HG03159 (cell line): ENCODE results near the gene FAM210A.
"Not testable (repeated sequence)": the region's sequence is repeated elsewhere in the genome, so short reads cannot be mapped to it uniquely, and the experiment has no call there.

Experiments
- ATAC-seq: cut with Tn5 transposase; IDR thresholded peaks from one replicate; pipeline ENCODE4 v1.9.1; 2021; ENCODE audit warnings: mild to moderate bottlenecking, moderate library complexity; ENCODE audit not compliant: unreplicated experiment

Gene FAM210A

DNA sequence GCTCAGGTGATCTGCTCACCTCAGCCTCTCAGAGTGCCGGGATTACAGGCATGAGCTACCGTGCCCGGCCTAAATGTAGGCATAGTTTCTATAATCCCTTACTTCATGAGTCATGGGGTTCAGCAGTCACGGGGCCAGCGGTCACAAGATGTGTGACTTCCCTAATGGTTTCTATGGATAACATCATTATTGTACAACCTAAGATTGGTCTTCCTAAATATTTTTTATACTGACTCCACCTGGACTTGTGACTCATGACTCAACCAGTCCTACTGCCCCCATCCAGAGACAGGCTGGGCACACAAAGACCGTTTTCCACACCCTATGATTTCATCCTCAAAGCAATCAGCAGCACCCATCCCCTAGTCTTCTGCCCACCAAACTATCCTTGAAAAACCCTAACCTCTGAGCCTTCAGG is 15.9 kb downstream of the FAM210A start:
- no peak for ATAC-seq

DNA sequence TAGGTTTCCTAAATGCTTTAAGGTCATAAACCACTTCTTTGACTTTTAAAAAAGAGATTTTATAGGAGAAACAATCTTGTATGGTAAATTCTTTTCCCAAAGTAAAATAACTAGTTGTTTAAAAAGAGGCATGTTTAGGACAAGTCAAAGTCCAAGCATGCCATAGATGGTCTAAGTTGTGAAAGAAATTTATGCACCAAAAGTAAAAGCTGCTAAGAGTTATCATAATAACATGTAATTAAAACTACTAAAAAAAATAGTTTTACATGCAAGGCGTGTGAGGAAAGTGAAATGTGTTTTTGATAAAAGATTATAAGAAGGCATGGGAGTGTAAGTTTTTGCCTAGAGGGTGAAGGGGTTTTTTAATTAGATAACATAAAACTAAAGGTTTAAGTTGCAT is 22.5 kb downstream of the FAM210A start:
- ATAC-seq: no peak

DNA sequence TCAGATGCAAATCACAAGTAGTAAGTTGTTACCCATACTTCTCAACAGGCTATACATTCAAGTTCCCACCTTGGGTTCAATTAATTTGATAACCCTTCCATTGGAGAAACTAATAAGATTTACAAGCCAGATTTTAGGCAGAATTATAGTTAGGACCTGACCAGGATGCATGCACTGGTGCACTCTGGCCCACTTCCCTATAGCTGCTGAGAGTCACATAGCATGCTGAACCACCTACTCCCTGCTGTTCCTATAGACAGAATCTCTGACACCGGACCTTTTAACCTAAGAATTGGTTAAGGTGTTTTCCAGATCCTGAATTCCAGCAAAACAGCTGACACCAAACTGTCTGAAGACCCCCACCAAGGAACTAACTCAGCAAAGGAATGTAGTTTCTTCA is 26.2 kb downstream of the FAM210A start:
- ATAC-seq: no peak

DNA sequence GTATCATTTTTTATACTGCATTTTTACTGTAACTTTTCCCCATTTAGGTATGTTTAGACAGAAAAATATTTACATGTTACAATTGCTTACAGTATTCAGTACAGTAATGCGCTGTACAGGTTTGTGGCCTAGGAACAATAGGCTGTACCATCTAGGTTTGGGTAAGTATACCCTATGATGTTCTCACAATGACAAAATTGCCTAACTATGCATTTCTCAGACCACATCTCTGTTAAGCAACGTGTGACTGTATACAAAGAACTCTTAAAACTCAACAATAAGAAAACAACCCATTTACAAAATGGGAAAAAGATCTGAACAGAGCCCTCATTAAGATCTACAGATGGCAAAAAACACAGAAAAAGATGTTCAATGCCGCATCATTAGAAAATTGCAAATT is 29.4 kb downstream of the FAM210A start:
- no peak for ATAC-seq

DNA sequence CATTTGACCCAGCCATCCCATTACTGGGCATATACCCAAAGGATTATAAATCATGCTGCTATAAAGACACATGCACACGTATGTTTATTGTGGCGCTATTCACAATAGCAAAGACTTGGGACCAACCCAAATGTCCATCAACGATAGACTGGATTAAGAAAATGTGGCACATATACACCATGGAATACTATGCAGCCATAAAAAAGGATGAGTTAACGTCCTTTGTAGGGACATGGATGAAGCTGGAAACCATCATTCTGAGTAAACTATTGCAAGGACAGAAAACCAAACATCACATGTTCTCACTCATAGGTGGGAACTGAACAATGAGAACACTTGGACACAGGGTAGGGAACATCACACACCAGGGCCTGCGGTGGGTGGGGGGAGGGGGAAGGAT is 31.0 kb downstream of the FAM210A start:
- ATAC-seq: not testable (repeated sequence)

DNA sequence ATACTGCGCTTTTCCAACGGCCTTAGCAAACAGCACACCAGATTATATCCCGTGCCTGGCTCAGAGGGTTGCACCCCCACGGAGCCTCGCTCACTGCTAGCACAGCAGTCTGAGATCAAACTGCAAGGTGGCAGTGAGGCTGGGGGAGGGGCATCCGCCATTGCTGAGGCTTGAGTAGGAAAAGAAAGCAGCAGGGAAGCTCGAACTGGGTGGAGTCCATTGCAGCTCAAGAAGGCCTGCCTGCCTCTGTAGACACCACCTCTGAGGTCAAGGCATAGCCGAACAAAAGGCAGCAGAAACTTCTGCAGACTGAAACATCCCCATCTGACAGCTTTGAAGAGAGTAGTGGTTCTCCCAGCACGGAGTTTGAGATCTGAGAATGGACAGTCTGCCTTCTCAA is 36.3 kb downstream of the FAM210A start:
- not testable (repeated sequence) for ATAC-seq

DNA sequence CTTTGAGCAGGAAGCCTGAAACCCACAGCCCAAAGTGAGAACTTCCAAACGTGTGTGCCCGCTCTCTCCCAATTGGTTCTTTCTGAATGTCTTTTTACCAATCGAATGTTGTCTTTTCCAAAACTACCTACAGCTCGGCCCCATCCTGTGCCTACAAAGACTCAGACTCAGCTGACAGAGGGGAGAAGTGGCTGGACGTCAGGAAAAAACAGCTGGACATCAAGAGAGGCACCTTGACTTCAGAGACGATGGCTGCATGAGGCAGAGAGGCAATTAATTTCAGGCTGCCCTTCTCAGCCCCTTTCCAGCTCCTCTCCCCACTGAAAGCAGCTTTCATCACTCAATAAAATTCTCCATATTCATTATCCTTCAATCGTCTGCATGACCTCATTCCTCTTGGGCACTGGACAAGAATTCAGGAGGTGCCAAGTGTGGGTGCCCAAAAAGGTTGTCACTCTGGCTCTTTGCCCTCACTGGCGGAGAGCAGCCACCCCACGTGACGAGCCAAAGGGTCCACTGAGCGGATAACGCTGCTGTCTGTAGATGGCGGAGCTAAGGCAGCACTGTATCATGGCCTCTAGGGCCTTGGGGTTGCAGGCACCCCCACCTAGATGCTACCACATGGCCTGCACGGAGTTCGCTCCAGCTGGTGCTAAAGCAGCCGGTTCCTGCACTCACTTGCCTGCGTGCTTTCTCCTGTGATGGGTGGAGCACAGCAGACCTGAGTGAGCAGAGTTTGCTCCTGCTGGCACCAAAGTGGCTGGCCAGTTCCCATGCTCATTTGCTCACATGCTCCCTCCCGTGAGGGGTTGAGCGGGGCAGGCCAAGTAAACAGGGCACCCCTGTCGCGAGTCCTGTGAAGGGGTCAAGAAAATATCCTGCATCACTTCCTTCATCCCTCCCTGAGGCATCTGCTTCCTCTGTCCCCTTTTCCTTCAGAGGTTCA is 37.9 kb downstream of the FAM210A start:
- ATAC-seq: no peak

DNA sequence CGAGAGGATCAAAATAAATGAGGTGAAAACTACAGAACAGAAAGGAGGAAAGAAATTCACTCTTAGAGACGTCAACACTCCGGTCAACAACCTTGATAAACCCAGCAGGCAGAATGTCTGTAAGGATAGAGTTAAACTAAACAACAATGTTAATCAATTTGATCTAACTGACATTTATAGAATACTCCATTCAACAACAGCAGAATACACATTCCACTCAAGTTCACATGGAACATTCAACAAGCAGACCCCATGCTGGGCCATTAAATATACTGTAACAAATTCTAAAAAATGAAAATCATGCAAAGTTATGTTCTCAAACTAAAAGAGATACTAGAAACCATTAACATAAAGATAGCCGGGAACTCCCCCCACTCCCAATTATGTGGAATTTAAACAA is 41.8 kb downstream of the FAM210A start:
- ATAC-seq: no peak

DNA sequence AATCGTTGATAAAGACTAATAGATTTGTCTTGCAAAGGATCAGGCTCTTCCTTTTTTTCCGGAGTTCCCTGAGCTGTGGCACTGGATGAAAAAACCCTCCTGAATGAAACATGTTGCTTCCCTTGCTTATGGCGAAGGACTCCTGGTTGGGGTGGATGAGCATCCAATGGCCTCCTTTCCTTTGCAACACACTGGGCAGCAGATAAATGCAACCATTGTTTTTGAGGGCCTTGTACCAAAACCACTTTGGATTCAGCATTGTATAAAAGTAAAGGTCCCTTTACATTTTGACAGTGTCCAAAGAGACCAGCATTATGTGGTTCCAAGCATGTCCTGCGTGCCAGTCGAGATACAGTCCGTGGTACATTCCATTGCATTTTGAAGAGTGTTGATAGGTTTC is 44.7 kb downstream of the FAM210A start:
- no peak for ATAC-seq

DNA sequence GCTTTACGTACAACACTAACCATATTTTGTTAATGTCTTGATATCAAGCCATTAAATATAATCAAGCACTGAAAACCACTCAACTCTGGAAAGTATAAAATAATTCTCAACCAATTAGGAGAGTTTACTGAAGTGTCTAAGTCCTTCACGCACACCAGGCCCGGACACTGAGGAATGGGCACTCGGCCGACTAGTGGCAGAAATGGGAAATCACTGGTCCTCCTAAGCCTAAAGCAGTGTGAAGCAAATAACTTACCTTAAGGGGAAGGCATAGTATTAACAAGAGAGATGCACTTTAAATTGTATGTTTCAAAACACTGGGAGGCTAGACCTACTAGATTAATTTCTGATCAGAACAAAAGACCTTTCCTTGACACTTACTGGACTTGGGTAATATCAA is 45.7 kb downstream of the FAM210A start:
- ATAC-seq: no peak

DNA sequence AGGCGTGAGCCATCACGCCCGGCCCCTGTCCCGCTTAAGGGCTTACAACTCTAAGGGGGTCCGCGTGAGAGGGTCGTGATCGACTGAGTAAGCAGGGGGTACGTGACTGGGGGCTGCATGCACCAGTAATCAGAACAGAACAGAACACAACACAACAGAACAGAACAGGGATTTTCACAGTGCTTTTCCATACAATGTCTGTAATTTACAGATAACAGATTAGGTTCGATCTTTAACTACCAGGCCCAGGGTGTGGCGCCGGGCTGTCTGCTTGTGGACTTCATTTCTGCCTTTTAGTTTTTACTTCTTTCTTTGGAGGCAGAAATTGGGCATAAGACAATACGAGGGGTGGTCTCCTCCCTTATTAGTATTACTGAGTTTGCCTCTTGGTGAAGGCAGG is 49.0 kb downstream of the FAM210A start:
- ATAC-seq: not testable (repeated sequence)

DNA sequence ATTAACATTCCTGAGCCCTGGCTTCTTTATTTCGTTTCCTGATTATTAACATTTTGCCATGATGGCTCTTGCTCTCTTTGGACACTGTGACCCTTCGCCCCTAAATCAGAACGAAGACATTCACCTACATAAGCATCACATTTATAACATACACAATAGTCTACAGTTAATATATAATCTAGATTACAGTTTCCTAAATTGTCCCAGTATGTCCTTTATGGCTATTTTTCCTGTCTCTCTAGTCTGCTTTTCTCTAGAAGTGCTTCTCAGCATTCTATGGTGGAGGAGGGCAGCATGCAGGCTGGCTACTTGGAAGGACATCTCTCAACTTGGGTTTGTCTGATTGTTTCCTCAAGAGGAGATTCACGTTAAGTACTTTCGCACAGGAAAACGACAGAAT is 49.9 kb downstream of the FAM210A start:
- ATAC-seq: no peak

DNA sequence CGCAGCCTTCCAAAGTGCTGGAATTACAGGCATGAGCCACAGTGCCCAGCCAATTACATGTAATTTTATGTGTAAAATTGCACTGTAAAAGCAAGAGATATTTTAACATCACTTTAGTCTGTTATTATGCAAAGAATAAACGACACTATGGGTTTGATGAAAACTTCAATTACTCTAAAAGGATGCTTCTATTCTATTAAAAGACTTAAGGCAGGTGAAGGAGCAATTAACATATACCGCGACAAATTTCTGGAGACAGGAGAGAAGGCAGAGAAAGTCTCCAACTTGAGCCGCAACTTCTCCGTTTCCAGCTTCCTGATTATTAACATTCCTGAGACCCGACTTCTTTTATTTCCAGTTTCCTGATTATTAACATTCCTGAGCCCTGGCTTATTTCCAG is 53.7 kb downstream of the FAM210A start:
- ATAC-seq: no peak

DNA sequence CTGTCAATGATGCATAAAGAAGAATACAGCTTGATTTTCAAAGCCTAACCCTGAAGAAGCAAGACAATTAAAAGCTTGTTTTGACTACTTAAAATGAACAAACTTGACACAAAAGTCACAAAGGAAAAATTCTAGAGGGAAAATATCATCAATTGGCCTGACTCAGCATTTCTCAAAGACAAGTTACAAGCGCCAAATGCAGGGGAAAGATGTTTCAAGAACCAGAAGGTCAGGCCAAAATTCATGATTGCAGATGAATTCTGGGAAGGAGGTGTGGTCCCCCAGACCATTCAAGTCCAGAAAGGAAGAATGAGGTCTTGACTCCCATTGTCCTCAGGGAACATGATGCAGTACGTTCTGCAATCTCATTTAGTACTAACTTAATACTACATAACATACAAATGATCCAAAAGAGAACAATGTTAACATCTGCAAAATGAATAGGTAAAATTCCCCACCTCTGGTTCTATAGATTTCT is 64.5 kb downstream of the FAM210A start:
- ATAC-seq: no peak

DNA sequence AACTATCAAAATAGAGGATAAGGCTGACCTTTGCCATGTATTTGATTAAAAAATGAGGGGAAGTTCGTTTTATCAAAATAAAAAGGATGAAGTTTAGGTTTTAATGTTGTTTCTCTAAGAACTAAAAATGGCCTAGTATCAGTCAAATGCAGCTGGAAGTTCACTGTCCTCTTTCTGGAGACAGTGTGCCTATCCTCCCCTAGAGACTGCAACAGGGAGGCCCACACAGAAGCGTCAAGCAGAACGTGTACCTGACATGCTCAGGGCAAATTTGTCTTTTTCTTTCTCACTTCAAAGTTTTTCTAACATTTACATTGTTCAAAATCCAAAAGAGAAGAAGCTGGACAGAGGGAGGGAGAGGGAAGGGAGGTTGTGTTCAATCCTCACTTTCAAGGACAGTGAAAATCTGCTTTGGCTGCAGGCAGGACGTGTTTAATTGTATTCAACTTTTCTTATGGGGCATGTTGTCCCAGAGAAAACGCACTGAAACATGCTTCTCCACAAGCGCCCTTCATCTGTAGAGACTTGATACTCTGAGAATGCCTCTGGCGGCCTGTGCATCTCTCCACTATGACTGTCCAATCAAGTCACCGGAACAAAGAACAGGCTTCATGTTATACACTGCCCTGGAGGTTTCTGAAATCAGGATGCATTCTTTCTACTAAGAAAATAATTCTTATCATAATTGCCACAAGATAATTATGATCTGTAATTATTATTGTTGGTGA is 65.1 kb downstream of the FAM210A start:
- ATAC-seq: no peak

DNA sequence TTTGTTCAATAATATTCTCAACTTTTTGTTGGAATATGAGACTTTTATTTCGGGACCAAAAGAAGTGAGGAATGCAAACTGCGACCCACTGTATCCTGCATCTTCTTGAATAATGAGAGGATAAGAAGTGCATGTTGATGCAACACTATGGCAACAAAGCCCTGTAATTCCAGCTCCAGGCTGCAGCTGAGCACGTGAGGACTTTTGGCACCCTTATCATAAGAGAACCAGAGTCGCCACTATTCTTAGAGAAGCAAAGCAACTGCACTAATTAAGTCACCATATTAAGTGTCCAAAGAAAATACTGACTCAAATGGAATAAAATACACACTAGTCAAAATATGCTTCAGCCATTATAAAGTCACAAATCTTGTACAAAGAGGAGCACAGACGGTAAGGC is 65.8 kb downstream of the FAM210A start:
- no peak for ATAC-seq

DNA sequence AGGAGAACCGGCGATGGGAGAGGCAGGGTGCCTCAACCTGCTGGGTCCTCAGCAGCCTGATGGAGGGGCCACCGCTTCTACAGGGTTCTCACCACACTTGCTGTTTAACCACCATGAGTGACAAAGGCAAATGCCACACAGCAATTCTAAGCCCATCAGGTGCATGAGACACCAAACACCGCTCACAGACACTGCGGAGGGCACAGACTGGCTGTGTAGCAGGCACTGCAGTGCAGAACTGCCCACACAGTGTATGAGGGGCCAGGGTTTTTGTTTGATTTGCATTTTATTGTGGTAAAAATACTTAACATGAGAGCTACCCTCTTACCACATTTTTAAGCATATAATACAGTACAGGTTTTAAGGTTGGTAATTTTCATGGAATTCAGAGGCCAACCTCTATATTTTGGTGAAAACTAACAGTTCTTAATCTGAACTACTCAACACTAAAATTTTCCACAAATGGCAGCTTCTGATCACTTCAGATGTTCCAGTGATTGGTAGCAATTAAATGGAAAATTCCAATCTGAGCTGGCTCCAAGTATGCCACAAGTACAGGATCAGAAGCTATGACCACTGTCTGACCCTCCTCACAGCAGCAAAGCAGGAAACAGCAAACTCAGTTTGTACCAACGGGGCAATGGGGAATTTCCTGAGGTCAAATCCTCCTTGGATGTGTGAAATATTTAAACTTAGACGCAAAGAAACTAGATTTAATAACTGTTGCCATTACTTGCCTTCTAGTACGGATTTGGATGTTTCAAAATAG is 67.7 kb downstream of the FAM210A start:
- ATAC-seq: no peak

DNA sequence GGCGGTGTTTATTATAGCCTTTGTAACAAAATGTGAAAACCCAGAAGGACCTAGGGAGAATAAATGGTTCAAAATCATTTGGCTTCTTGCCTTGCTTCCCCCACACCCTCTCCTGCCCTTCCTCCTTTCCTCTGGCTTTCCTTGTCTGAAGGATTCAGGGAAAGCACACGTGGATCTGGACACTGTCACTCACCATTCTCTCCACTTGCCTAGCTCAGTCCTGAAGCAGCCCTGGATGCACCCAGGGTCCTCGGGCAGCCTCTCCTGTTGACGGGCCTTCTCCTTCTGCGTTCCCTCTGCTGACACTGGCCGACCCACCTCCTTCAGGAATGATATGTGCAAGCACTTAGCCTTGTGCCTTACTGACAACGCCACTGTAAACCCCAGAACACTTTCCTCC is 68.4 kb downstream of the FAM210A start:
- ATAC-seq: no peak

DNA sequence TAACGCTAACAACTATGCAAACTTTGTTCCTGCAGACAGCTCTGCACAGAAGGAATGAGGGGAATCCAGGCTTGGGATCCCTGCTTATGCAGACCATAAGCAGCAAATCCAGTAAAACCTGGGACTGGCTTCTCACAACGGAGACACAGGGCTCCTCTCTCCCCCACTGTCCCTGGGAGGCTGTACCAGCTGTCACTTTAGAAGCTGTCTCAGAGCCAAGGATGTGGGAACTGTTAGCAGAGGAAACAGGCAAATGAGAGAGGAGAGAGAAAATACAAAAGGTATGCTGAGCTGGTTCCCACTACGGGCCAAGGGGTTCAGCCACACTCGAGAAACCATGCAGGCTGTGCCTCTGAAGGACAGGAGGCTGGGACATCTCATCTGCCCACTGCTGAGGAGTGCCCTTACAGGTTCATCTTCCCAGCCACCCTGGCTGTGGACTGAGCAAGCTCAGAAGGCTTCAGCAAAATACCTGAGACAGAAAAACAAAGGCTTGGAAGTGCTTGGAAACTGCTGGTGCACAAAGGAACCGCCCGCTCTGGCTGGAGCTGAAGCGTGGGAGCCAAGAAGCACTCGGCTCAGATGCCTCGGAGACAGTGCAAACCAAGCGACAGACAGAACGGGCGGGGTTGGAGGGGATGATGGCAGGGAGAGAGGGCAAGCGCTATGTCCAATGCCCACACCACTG is 72.5 kb downstream of the FAM210A start:
- no peak for ATAC-seq
